ENCODE data around the gene ABHD16B. TPM values are rescaled to one million over a fixed set of nuclear protein-coding genes. Genes with fewer than 3 reads are reported as not detected.
A peak's percentile ranks its signal among the peaks of the same experiment; 100 is the strongest.

ABHD16B gene
- polyA plus RNA-seq, 2 of the 4 experiments (the other 2 are of a cell fraction): not detected

DNA sequence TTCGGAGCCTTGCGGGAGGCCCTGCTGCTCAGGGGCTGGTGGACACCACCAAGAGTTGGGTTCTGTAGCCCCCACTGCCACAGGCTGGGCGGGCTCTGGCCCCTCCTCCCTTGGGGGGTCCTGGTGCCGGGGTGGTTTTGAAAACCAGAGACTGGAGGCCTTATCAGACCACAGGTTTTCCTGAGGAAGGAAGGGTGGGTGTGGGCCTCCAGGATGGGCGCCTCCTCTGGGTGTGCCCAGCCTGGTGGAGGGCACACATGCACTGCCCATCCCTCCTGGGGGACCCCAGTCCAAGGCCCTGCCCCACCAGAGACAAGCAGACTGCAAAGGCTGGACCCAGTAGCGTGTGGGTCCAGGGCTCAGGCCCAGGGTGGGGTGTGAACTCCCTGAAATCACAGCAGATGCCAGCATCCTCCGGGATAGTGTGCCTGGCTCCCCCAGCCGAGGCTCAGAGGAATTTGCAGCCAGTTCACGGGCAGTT lies 16.7 kb upstream of the ABHD16B start (continued):
- TF ChIP-seq, protein P1, sequence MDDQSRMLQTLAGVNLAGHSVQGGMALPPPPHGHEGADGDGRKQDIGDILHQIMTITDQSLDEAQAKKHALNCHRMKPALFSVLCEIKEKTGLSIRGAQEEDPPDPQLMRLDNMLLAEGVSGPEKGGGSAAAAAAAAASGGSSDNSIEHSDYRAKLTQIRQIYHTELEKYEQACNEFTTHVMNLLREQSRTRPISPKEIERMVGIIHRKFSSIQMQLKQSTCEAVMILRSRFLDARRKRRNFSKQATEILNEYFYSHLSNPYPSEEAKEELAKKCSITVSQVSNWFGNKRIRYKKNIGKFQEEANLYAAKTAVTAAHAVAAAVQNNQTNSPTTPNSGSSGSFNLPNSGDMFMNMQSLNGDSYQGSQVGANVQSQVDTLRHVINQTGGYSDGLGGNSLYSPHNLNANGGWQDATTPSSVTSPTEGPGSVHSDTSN (IDR thresholded peaks at IDR 0.05): no peak
- TF ChIP-seq FOXS1 (CRISPR knock-in tag; IDR thresholded peaks at IDR 0.05): no peak
- TF ChIP-seq POLR2A (IDR thresholded peaks at IDR 0.05; ENCODE audit: low read length): no peak
- no peak for TF ChIP-seq HES2 (IDR thresholded peaks at IDR 0.05)
- no peak for TF ChIP-seq CBX2 (IDR thresholded peaks at IDR 0.05; ENCODE audit: borderline replicate concordance, low read depth)
- no peak for TF ChIP-seq HDAC2 (IDR thresholded peaks at IDR 0.05)
- TF ChIP-seq SMC3 (IDR thresholded peaks at IDR 0.05): no peak
- no peak for TF ChIP-seq ZFP36 (IDR thresholded peaks at IDR 0.05; ENCODE audit: borderline replicate concordance, partially characterized antibody)
- TF ChIP-seq KDM1A (IDR thresholded peaks at IDR 0.05; ENCODE audit: low read depth): no peak
- no peak for TF ChIP-seq JUNB (IDR thresholded peaks at IDR 0.05)
- TF ChIP-seq ZNF302 (CRISPR knock-in tag; IDR thresholded peaks at IDR 0.05): no peak

- H3K9me3 ChIP-seq: no peaks in the 10 kb centered on the region
- DNase-seq (ENCODE audit: low read depth in 1 of 2, low spot score in 1 of 2) (peak in 1 of 2 experiments; percentile 56), FAIRE-seq (no peak), ATAC-seq (peak; percentile 55 to 83)
- CTCF ChIA-PET: interaction anchor here (0.6 to 1.1 kb wide), 2 partner anchors 129 to 157 kb away, joined by 3 read pairs; no protein-coding TSS in a partner anchor
- TF ChIP-seq CBX8 (IDR thresholded peaks at IDR 0.05) (no peak), NFE2L2 (conservative IDR thresholded peaks at IDR 0.05; ENCODE audit: low read length) (no peak), USF2 (IDR thresholded peaks at IDR 0.05) (no peak), CHD4 (IDR thresholded peaks at IDR 0.05; ENCODE audit: borderline replicate concordance) (no peak)
- peak overlapping the region; percentile 21; the same call in 1 of the 3 replicates for H3K4me3 ChIP-seq
- peaks cover 17% of the 10 kb centered on the region for H3K4me1 ChIP-seq
- POLR2A ChIA-PET: no interaction called here
- H3K4me2 ChIP-seq: peak overlapping the region; percentile 75
- WGBS (ENCODE audit: missing lambda C conversion rate): 20% methylated on average over 18 of the region's 24 CpGs
- H3K27ac ChIP-seq: peak overlapping the region in 1 of 2 experiments; percentile 82; a peak in 4 of 6 replicates
Measured at GRCh38 chr20:63846128-63846771, 15.0 kb upstream of the ABHD16B start.

DNA sequence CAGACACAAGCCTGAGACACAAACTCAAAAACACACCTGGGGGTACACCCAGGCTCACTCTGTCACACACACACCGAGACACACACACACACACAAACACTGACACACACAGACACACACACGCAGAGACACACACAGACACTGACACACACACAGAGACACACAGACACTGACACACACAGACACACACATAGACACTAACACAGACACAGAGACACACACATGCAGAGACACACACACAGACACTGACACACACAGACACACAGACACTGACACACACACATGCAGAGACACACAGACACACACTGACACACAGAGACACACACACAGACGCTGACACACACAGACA lies 14.4 kb upstream of the ABHD16B start:
- Histone ChIP-seq H3K4me2 (peak overlapping the region; percentile 75), H3K4me3 (no peak overlapping the region), H3K27ac (peak overlapping the region in 1 of 2 experiments; percentile 82; a peak in 2 of 6 replicates), H3K9me3 (no peaks in the 10 kb centered on the region), H3K4me1 (peaks cover 17% of the 10 kb centered on the region)
- TF ChIP-seq JUN (IDR thresholded peaks at IDR 0.05): no peak
- no peak for TF ChIP-seq SMC3 (IDR thresholded peaks at IDR 0.05)
- TF ChIP-seq EP300 (IDR thresholded peaks at IDR 0.05): no peak
- no peak for FAIRE-seq
- 70% methylated on average over 3 of the region's 3 CpGs for WGBS (ENCODE audit: missing lambda C conversion rate)
- ATAC-seq: no peak
- ChIA-PET POLR2A (no interaction called here), CTCF (interaction anchor here (1.1 kb wide), 1 partner anchor 158 kb away, joined by 3 read pairs; no protein-coding TSS in a partner anchor)
- DNase-seq (ENCODE audit: low read depth in 1 of 2, low spot score in 1 of 2): no peak

GRCh38 chr20:63847237-63848002 lies 13.9 kb upstream of the ABHD16B start:
- 75% methylated on average over 6 of the region's 16 CpGs for WGBS (ENCODE audit: missing lambda C conversion rate)
- no peak for TF ChIP-seq EP300 (IDR thresholded peaks at IDR 0.05)
- TF ChIP-seq RCOR1 (IDR thresholded peaks at IDR 0.05; ENCODE audit: low read depth, low read length): no peak
- TF ChIP-seq ZNF302 (CRISPR knock-in tag; IDR thresholded peaks at IDR 0.05): no peak
- no peak for TF ChIP-seq POLR2A (IDR thresholded peaks at IDR 0.05; ENCODE audit: low read length)
- TF ChIP-seq TP53 (CRISPR knock-in tag; IDR thresholded peaks at IDR 0.05): no peak
- Histone ChIP-seq H3K9me3 (no peaks in the 10 kb centered on the region), H3K4me2 (no peak overlapping the region), H3K27ac (peak overlapping the region in 1 of 2 experiments; percentile 9; a peak in 1 of 6 replicates), H3K4me3 (no peak overlapping the region), H3K4me1 (peaks cover 17% of the 10 kb centered on the region)
- DNase-seq (ENCODE audit: low read depth in 1 of 2, low spot score in 1 of 2) (no peak), FAIRE-seq (no peak), ATAC-seq (peak in 1 of 2 experiments; percentile 7; a peak in 2 of 6 replicates)
- ChIA-PET CTCF (interaction anchor here (0.7 to 1.1 kb wide), 3 partner anchors 16 to 158 kb away, joined by 3 read pairs; no protein-coding TSS in a partner anchor), POLR2A (interaction anchor here (1.9 kb wide), 1 partner anchor 18 kb away, joined by 4 read pairs; the partner anchor contains the start of gene TPD52L2)

Data from A549 (cell line).